SK-N-SH treated with all-trans-retinoic acid at 6 μM for 48 hours (cell line): ENCODE results near the gene SLC12A7.

Experiments used
- ATAC-seq: fragments of 200-7000 bp; cut with Tn5 transposase; 3 replicates; pipeline ENCODE4 v1.9.1; 2020; ENCODE audit warnings: mild to moderate bottlenecking, moderate library complexity
- ARNTL ChIP-seq: fragments of 450-650 bp; formaldehyde crosslinking; IDR thresholded peaks from 2 replicates; pipeline ENCODE4 v1.5.0; 2020; ENCODE audit warnings: low read depth, mild to moderate bottlenecking, moderate library complexity, borderline replicate concordance
- BACH2 ChIP-seq: fragments of 250-450 bp; sonication (Bioruptor Pico); IDR thresholded peaks from 2 replicates; pipeline ENCODE4 v1.9.0; 2021; ENCODE audit warnings: mild to moderate bottlenecking, borderline replicate concordance
- CSDC2 ChIP-seq: fragments of 250-450 bp; sonication (Bioruptor Pico); IDR thresholded peaks from 2 replicates; pipeline ENCODE4 v1.5.0; 2020; ENCODE audit warnings: mild to moderate bottlenecking, moderate library complexity
- ESRRG ChIP-seq: fragments of 250-450 bp; sonication (Bioruptor Pico); IDR thresholded peaks from 2 replicates; pipeline ENCODE4 v1.6.1; 2021; ENCODE audit warnings: mild to moderate bottlenecking
- GLIS3 ChIP-seq: fragments of 250-450 bp; sonication (Bioruptor Pico); IDR thresholded peaks from 2 replicates; pipeline ENCODE4 v1.5.0; 2020; ENCODE audit warnings: mild to moderate bottlenecking, moderate library complexity
- ISL1 ChIP-seq: fragments of 250-450 bp; sonication (Bioruptor Pico); IDR thresholded peaks from 2 replicates; pipeline ENCODE4 v2.1.2; 2022; ENCODE audit warnings: mild to moderate bottlenecking, moderate library complexity
- OSR1 ChIP-seq: fragments of 250-450 bp; sonication (Bioruptor Pico); IDR thresholded peaks from 2 replicates; pipeline ENCODE4 v1.8.0; 2022; ENCODE audit warnings: moderate library complexity, mild to moderate bottlenecking, inconsistent platforms
- RARB ChIP-seq: fragments of 250-450 bp; sonication (Bioruptor Pico); IDR thresholded peaks from 2 replicates; pipeline ENCODE4 v1.8.0; 2021; ENCODE audit warnings: mild to moderate bottlenecking, moderate library complexity
- SNAI2 ChIP-seq: fragments of 250-450 bp; sonication (Bioruptor Pico); IDR thresholded peaks from 2 replicates; pipeline ENCODE4 v1.5.0; 2020; ENCODE audit warnings: mild to moderate bottlenecking, moderate library complexity
- TCF4 ChIP-seq: fragments of 250-450 bp; sonication (Bioruptor Pico); IDR thresholded peaks from 2 replicates; pipeline ENCODE4 v1.8.0; 2021; ENCODE audit warnings: mild to moderate bottlenecking, moderate library complexity, borderline replicate concordance
- TOX ChIP-seq: fragments of 250-450 bp; sonication (Bioruptor Pico); IDR thresholded peaks from 2 replicates; pipeline ENCODE4 v1.8.0; 2021; ENCODE audit warnings: mild to moderate bottlenecking, moderate library complexity, borderline replicate concordance
- ZC3H10 ChIP-seq: fragments of 250-450 bp; sonication (Bioruptor Pico); IDR thresholded peaks from 2 replicates; pipeline ENCODE4 v1.5.1; 2021; ENCODE audit warnings: mild to moderate bottlenecking, moderate library complexity
- ZFP3 ChIP-seq: fragments of 250-450 bp; sonication (Bioruptor Pico); IDR thresholded peaks from 2 replicates; pipeline ENCODE4 v1.5.0; 2020; ENCODE audit warnings: mild to moderate bottlenecking, moderate library complexity
- ZFP30 ChIP-seq: fragments of 450-650 bp; formaldehyde crosslinking; IDR thresholded peaks from 2 replicates; pipeline ENCODE4 v1.5.0; 2022; ENCODE audit warnings: mild to moderate bottlenecking, moderate library complexity
- ZNF565 ChIP-seq: fragments of 450-650 bp; formaldehyde crosslinking; conservative IDR thresholded peaks from 2 replicates; pipeline ENCODE4 v1.5.0; 2020; ENCODE audit warnings: low read depth, mild to moderate bottlenecking, moderate library complexity
- ZNF70 ChIP-seq: fragments of 450-650 bp; formaldehyde crosslinking; IDR thresholded peaks from 2 replicates; pipeline ENCODE4 v1.5.0; 2020; ENCODE audit warnings: mild to moderate bottlenecking, moderate library complexity
- ZNF8 ChIP-seq: fragments of 450-650 bp; formaldehyde crosslinking; IDR thresholded peaks from 2 replicates; pipeline ENCODE4 v1.5.0; 2020; ENCODE audit warnings: mild to moderate bottlenecking, moderate library complexity
- TF ChIP-seq, protein P1 (sequence below): fragments of 250-450 bp; sonication (Bioruptor Pico); IDR thresholded peaks from 2 replicates; pipeline ENCODE4 v1.5.1; 2021; ENCODE audit warnings: mild to moderate bottlenecking, moderate library complexity
- TF ChIP-seq, protein P2 (sequence below): fragments of 250-450 bp; sonication (Bioruptor Pico); IDR thresholded peaks from 2 replicates; pipeline ENCODE4 v1.8.0; 2020; ENCODE audit warnings: mild to moderate bottlenecking, moderate library complexity, borderline replicate concordance
- TF ChIP-seq, protein P3 (sequence below): fragments of 250-450 bp; sonication (Bioruptor Pico); IDR thresholded peaks from 2 replicates; pipeline ENCODE4 v1.5.0; 2020; ENCODE audit warnings: mild to moderate bottlenecking, moderate library complexity
- TF ChIP-seq, protein P4 (sequence below): fragments of 250-450 bp; sonication (Bioruptor Pico); IDR thresholded peaks from 2 replicates; pipeline ENCODE4 v1.5.1; 2020; ENCODE audit warnings: low read depth, mild to moderate bottlenecking, moderate library complexity

The SLC12A7 gene

DNA sequence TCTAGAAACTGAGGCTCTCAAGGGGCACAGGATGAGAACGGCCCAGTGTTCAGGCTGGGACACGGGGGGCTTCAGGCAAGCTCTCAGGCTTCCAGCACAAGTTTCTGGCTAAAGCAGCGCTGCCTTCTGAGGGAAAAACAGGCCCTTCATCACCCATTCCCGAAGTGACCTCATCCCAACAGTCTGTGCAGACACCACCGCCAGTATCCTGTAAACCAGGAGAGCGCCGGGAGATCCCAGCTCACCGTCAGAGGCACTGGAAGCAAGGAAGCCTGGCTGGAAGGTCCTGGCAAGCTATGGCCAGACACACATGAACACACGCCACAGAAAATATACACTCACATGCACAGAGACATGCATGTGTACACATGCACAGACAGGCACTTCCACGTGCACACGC is 8.8 kb downstream of the SLC12A7 start:
- TF ChIP-seq CSDC2 (CRISPR knock-in tag) (no peak), ARNTL (CRISPR knock-in tag) (no peak), ZC3H10 (CRISPR knock-in tag) (no peak), BACH2 (CRISPR knock-in tag) (no peak), ZNF565 (CRISPR knock-in tag) (no peak)

DNA sequence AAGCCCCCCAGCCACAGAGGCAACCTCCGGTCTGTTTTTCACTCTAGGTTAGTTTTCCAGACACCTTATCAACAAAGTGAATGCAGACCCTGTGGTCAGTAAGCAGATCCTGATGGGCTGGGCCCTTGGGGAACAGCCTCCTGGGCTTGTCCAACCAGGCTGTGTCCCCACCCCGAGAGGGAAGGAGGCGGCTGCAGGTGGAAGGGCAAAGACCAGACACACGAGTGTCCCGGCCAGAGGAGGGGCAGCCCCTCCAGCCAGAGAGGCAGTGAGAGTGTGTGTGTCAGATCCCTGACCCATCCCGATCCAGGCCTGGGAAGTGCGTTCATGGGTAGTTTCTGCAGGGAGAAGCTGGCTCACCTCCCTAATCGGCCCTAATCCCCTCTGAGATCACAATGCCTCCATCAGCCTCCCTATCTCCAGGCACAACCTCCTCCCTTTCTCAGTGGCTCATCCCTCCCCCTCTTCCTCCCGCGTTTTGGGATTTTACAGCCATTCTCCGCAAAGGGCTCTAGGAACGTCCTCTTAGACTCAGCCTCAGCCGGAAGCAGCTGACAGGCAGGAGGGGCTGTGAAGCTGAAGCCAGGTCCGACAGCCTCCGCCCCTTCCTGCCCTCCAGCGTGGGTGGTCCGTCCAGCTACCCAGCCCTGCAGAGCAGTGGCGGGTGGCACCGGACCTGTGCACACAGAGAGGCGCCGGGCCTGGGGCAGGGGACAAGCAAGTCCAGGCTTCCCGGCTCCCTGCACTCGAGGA is 9.7 kb downstream of the SLC12A7 start:
- TF ChIP-seq, protein P1, sequence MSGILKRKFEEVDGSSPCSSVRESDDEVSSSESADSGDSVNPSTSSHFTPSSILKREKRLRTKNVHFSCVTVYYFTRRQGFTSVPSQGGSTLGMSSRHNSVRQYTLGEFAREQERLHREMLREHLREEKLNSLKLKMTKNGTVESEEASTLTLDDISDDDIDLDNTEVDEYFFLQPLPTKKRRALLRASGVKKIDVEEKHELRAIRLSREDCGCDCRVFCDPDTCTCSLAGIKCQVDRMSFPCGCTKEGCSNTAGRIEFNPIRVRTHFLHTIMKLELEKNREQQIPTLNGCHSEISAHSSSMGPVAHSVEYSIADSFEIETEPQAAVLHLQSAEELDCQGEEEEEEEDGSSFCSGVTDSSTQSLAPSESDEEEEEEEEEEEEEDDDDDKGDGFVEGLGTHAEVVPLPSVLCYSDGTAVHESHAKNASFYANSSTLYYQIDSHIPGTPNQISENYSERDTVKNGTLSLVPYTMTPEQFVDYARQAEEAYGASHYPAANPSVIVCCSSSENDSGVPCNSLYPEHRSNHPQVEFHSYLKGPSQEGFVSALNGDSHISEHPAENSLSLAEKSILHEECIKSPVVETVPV (CRISPR knock-in tag): no peak
- TF ChIP-seq ZFP30 (CRISPR knock-in tag) (no peak), TOX (CRISPR knock-in tag) (no peak), ZC3H10 (CRISPR knock-in tag) (no peak), ZFP3 (CRISPR knock-in tag) (no peak), ZNF565 (CRISPR knock-in tag) (no peak), RARB (CRISPR knock-in tag) (no peak), GLIS3 (no peak), ESRRG (CRISPR knock-in tag) (no peak), TCF4 (CRISPR knock-in tag) (no peak), ZNF8 (no peak), CSDC2 (CRISPR knock-in tag) (no peak), ARNTL (CRISPR knock-in tag) (no peak)
- TF ChIP-seq, protein P2, sequence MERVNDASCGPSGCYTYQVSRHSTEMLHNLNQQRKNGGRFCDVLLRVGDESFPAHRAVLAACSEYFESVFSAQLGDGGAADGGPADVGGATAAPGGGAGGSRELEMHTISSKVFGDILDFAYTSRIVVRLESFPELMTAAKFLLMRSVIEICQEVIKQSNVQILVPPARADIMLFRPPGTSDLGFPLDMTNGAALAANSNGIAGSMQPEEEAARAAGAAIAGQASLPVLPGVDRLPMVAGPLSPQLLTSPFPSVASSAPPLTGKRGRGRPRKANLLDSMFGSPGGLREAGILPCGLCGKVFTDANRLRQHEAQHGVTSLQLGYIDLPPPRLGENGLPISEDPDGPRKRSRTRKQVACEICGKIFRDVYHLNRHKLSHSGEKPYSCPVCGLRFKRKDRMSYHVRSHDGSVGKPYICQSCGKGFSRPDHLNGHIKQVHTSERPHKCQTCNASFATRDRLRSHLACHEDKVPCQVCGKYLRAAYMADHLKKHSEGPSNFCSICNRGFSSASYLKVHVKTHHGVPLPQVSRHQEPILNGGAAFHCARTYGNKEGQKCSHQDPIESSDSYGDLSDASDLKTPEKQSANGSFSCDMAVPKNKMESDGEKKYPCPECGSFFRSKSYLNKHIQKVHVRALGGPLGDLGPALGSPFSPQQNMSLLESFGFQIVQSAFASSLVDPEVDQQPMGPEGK (CRISPR knock-in tag): no peak
- TF ChIP-seq, protein P3, sequence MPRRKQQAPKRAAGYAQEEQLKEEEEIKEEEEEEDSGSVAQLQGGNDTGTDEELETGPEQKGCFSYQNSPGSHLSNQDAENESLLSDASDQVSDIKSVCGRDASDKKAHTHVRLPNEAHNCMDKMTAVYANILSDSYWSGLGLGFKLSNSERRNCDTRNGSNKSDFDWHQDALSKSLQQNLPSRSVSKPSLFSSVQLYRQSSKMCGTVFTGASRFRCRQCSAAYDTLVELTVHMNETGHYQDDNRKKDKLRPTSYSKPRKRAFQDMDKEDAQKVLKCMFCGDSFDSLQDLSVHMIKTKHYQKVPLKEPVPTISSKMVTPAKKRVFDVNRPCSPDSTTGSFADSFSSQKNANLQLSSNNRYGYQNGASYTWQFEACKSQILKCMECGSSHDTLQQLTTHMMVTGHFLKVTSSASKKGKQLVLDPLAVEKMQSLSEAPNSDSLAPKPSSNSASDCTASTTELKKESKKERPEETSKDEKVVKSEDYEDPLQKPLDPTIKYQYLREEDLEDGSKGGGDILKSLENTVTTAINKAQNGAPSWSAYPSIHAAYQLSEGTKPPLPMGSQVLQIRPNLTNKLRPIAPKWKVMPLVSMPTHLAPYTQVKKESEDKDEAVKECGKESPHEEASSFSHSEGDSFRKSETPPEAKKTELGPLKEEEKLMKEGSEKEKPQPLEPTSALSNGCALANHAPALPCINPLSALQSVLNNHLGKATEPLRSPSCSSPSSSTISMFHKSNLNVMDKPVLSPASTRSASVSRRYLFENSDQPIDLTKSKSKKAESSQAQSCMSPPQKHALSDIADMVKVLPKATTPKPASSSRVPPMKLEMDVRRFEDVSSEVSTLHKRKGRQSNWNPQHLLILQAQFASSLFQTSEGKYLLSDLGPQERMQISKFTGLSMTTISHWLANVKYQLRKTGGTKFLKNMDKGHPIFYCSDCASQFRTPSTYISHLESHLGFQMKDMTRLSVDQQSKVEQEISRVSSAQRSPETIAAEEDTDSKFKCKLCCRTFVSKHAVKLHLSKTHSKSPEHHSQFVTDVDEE (CRISPR knock-in tag): no peak
- TF ChIP-seq, protein P4, sequence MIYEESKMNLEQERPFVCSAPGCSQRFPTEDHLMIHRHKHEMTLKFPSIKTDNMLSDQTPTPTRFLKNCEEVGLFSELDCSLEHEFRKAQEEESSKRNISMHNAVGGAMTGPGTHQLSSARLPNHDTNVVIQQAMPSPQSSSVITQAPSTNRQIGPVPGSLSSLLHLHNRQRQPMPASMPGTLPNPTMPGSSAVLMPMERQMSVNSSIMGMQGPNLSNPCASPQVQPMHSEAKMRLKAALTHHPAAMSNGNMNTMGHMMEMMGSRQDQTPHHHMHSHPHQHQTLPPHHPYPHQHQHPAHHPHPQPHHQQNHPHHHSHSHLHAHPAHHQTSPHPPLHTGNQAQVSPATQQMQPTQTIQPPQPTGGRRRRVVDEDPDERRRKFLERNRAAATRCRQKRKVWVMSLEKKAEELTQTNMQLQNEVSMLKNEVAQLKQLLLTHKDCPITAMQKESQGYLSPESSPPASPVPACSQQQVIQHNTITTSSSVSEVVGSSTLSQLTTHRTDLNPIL (CRISPR knock-in tag): no peak
- ATAC-seq: no peak

More for the DNA sequence above, 8.8 kb downstream of the SLC12A7 start:
- ATAC-seq: no peak

DNA sequence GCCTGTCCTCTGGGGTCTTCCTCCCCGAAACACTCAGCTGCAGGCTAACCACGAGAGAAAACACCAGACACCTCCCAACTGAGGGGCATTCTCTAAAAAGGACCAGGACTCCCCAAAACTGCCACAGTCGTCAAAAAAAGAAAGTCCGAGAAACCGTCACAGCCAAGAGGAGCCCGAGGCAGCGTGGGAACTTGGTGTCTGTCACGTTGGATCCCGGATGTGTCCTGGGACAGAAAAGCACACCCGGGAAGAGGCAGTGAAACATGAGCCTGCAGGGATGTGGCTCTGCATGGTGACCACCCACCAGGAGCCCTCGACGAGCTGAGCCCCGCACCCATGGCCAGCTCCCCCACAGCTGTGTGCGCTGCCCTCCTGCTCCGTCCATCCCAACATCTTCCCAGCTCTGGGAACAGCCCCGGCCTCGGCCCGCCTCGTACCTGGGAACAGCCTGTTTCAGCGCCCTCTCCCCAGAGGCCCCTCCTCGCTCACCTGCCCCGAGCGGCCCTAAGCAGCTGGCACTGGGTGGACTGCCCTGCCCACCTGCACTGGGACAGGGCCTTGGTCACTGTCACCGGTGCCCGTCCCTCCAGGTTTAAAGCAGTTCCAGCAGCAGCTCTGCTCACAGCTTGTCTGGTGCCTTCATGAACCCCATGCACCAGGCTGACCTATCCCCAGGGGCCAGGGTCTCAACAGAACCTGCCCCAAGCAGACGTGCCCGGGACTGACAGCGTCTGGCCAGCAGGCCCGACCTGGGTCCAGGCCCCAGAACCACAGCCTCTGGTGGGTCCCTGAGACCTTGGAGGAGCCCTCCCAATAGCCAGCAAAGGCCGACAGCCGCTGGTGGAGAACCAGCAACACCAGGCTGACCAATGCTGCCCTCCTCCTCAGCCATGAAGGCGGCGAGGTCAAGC is 10.9 kb downstream of the SLC12A7 start:
- ATAC-seq: no peak
- TF ChIP-seq ZNF565 (CRISPR knock-in tag): no peak
- no peak for TF ChIP-seq CSDC2 (CRISPR knock-in tag)

DNA sequence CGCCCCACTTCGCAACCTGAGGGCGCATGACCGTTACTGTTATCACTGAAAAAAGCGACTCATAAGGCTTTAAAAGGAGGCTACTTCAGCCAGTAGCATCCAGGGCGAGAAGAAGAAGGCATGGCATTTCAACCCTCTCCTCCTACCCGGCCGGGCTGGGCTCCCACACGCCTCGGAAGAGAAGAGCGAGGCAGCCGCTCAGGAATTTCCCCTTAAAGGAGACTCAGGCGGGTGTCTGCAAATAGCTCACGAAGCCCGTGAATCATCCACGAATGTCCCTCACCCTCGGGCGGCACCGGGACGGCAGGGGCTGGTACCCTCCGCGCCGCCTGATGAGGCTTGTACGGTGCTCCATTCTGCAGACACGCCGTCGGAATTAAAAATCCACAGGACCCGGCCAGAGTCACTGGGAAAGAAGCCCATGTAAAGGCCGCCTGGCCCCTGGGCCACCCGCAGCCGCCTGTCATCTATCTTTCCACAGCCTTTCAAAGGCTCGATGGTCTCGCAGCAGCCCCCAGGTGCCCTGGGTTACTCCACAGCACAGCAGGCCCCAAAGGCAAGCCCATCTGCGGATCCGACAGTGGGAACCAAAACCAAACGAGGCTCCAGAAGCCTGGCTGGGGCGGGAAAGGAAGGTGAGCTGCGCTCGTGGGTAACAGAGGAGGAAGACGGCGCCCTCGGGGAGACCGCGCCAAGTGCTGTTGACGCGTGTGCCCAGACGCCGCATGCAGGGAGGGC is 11.8 kb downstream of the SLC12A7 start:
- no peak; the same call in 2 of the 3 replicates for ATAC-seq
- TF ChIP-seq GLIS3 (no peak), ISL1 (CRISPR knock-in tag) (no peak), BACH2 (CRISPR knock-in tag) (no peak), SNAI2 (no peak), TOX (CRISPR knock-in tag) (no peak), ZNF565 (CRISPR knock-in tag) (no peak), OSR1 (CRISPR knock-in tag) (no peak), ZNF70 (no peak), RARB (CRISPR knock-in tag) (no peak)
- TF ChIP-seq, protein P3 (CRISPR knock-in tag): no peak
